ENCODE data around the gene CSPG5.

- no peak for TF ChIP-seq CTCF (IDR thresholded peaks at IDR 0.05; ENCODE audit: insufficient read depth, low read length)
- no peak for TF ChIP-seq POLR2AphosphoS5 (IDR thresholded peaks at IDR 0.05; ENCODE audit: low read depth)
Observed at GRCh38 chr3:47604145-47604544, 25.5 kb upstream of the CSPG5 start.

Measured in HL-60 (cell line).